H9 (cell line): Measurements from ENCODE around the gene MYO1E. TPM values are rescaled to one million over a fixed set of nuclear protein-coding genes. Genes with fewer than 3 reads are reported as not detected.

Experiments
- DNase-seq: peaks from one replicate; pipeline ENCODE4 v3.0.0-alpha.2; 2017
- H2AFZ ChIP-seq: one replicate; pipeline ENCODE4 v1.6.1; 2013; ENCODE audit warnings: mild to moderate bottlenecking, low read length, control low read depth, moderate library complexity
- H2AK5ac ChIP-seq: 2 replicates; pipeline ENCODE4 v1.6.1; 2013; ENCODE audit warnings: low read length, control low read depth, mixed read lengths; ENCODE audit not compliant: insufficient read length
- H2BK120ac ChIP-seq: one replicate; pipeline ENCODE4 v1.6.1; 2013; ENCODE audit warnings: low read depth, mild to moderate bottlenecking, low read length, control low read depth, inconsistent platforms; ENCODE audit not compliant: poor library complexity, severe bottlenecking
- H2BK12ac ChIP-seq: 2 replicates; pipeline ENCODE4 v1.6.1; 2013; ENCODE audit warnings: low read length, control low read depth, mixed read lengths, low read depth; ENCODE audit not compliant: insufficient read length
- H2BK15ac ChIP-seq: 2 replicates; pipeline ENCODE4 v1.6.1; 2013; ENCODE audit warnings: low read depth, low read length, control low read depth
- H2BK20ac ChIP-seq: one replicate; pipeline ENCODE4 v1.6.1; 2013; ENCODE audit warnings: low read depth, mild to moderate bottlenecking, low read length, control low read depth, inconsistent platforms; ENCODE audit not compliant: poor library complexity, severe bottlenecking
- H2BK5ac ChIP-seq: 2 replicates; pipeline ENCODE4 v1.6.1; 2013; ENCODE audit warnings: low read length, control low read depth, mixed read lengths; ENCODE audit not compliant: insufficient read length
- H3K14ac ChIP-seq: 2 replicates; pipeline ENCODE4 v1.6.1; 2013; ENCODE audit warnings: low read length, control low read depth; ENCODE audit not compliant: insufficient read depth
- H3K18ac ChIP-seq: 2 replicates; pipeline ENCODE4 v1.6.1; 2013; ENCODE audit warnings: low read depth, mild to moderate bottlenecking, mixed read lengths, low read length, control low read depth; ENCODE audit not compliant: insufficient read length
- H3K23ac ChIP-seq: 2 replicates; pipeline ENCODE4 v1.6.1; 2013; ENCODE audit warnings: low read length, control low read depth, mixed read lengths, low read depth; ENCODE audit not compliant: insufficient read length
- H3K23me2 ChIP-seq: 2 replicates; pipeline ENCODE4 v1.6.1; 2013; ENCODE audit warnings: low read depth, mild to moderate bottlenecking, mixed read lengths, low read length, control low read depth; ENCODE audit not compliant: insufficient read length, poor library complexity, severe bottlenecking
- H3K27ac ChIP-seq: 2 replicates; pipeline ENCODE4 v1.5.1; 2013; ENCODE audit warnings: low read length, control low read depth, mixed read lengths, low read depth; ENCODE audit not compliant: insufficient read length
- H3K27me3 ChIP-seq: 2 replicates; pipeline ENCODE4 v1.6.1; 2013; ENCODE audit warnings: low read length, control low read depth, inconsistent platforms; ENCODE audit not compliant: insufficient read depth
- H3K4ac ChIP-seq: 2 replicates; pipeline ENCODE4 v1.6.1; 2013; ENCODE audit warnings: low read depth, mild to moderate bottlenecking, control low read depth, inconsistent platforms, low read length, moderate library complexity
- H3K4me1 ChIP-seq: 2 replicates; pipeline ENCODE4 v1.6.1; 2013; ENCODE audit warnings: low read length, control low read depth, inconsistent platforms; ENCODE audit not compliant: insufficient read depth
- H3K4me2 ChIP-seq: 2 replicates; pipeline ENCODE4 v1.6.1; 2013; ENCODE audit warnings: low read length, control low read depth, mixed read lengths; ENCODE audit not compliant: insufficient read length, insufficient read depth
- H3K56ac ChIP-seq: 2 replicates; pipeline ENCODE4 v1.6.1; 2013; ENCODE audit warnings: low read depth, mild to moderate bottlenecking, mixed read lengths, low read length, control low read depth; ENCODE audit not compliant: insufficient read length
- H3K79me1 ChIP-seq: 2 replicates; pipeline ENCODE4 v1.6.1; 2013; ENCODE audit warnings: low read depth, mild to moderate bottlenecking, moderate library complexity, low read length, control low read depth, inconsistent platforms; ENCODE audit not compliant: insufficient read depth, poor library complexity, severe bottlenecking
- H3K79me2 ChIP-seq: 2 replicates; pipeline ENCODE4 v1.6.1; 2013; ENCODE audit warnings: low read length, control low read depth, inconsistent platforms; ENCODE audit not compliant: insufficient read depth
- H3K9ac ChIP-seq: 2 replicates; pipeline ENCODE4 v1.6.1; 2013; ENCODE audit warnings: low read length, control low read depth, mixed read lengths; ENCODE audit not compliant: insufficient read length; ENCODE audit errors: extremely low read depth
- H3K9me3 ChIP-seq: one replicate; pipeline ENCODE4 v1.6.1; 2013; ENCODE audit warnings: low read depth, low read length, inconsistent platforms; ENCODE audit not compliant: control insufficient read depth
- H3T11ph ChIP-seq: one replicate; pipeline ENCODE4 v1.6.1; 2013; ENCODE audit warnings: mild to moderate bottlenecking, low read length, control low read depth, inconsistent platforms
- H4K20me1 ChIP-seq: one replicate; pipeline ENCODE4 v1.6.1; 2013; ENCODE audit not compliant: control insufficient read depth, insufficient read length, insufficient read depth
- H4K5ac ChIP-seq: 2 replicates; pipeline ENCODE4 v1.6.1; 2013; ENCODE audit warnings: low read depth, mild to moderate bottlenecking, mixed read lengths, low read length, control low read depth; ENCODE audit not compliant: insufficient read length
- H4K8ac ChIP-seq: replicated peaks from 2 replicates; pipeline ENCODE4 v1.6.1; 2013; ENCODE audit warnings: low read length, control low read depth, mixed read lengths, low read depth; ENCODE audit not compliant: insufficient read length
- H4K91ac ChIP-seq: 2 replicates; pipeline ENCODE4 v1.6.1; 2013; ENCODE audit warnings: low read depth, mild to moderate bottlenecking, moderate library complexity, mixed read lengths, low read length, control low read depth; ENCODE audit not compliant: insufficient read length
- H3K27ac Mint-ChIP-seq, 3 experiments: 2 replicates in 2 of 3; 3 replicates in 1 of 3; pipeline ENCODE4 v1.8.0; 2020 to 2021; ENCODE audit warnings: mixed read lengths in 3 of 3, mild to moderate bottlenecking in 1 of 3, moderate library complexity in 1 of 3
- H3K27me3 Mint-ChIP-seq: 2 replicates; pipeline ENCODE4 v1.8.0; 2021; ENCODE audit warnings: low read depth, mild to moderate bottlenecking, moderate library complexity, mixed read lengths
- H3K36me3 Mint-ChIP-seq, 3 experiments: 2 replicates in 2 of 3; 3 replicates in 1 of 3; pipeline ENCODE4 v1.8.0; 2020 to 2021; ENCODE audit warnings: low read depth in 3 of 3, mixed read lengths in 3 of 3; ENCODE audit not compliant: insufficient read depth in 1 of 3
- H3K4me1 Mint-ChIP-seq, 2 experiments: 2 replicates each; pipeline ENCODE4 v1.8.0; 2020; ENCODE audit warnings: mixed read lengths in 2 of 2
- H3K4me3 Mint-ChIP-seq, 2 experiments: 2 replicates in 1 of 2; 3 replicates in 1 of 2; pipeline ENCODE4 v1.8.0; 2020 to 2021; ENCODE audit warnings: mild to moderate bottlenecking in 2 of 2, mixed read lengths in 2 of 2, moderate library complexity in 1 of 2
- H3K9me3 Mint-ChIP-seq, 2 experiments: 2 replicates in 1 of 2; 3 replicates in 1 of 2; pipeline ENCODE4 v1.8.0; 2020; ENCODE audit warnings: mild to moderate bottlenecking in 2 of 2, mixed read lengths in 2 of 2, moderate library complexity in 1 of 2
- WGBS: extraction: QIAGEN DNeasy Blood & Tissue Kit; methylation state at CpG from one replicate; pipeline ENCODE4 v1.1.7; 2013; ENCODE audit warnings: missing lambda C conversion rate, low lambda C conversion rate, mixed read lengths; ENCODE audit not compliant: insufficient read length; ENCODE audit errors: extremely low coverage; 5-methylcytosine and 5-hydroxymethylcytosine counted together
- total RNA-seq: library from RNA; stranded (reverse); gene quantifications from 2 replicates; pipeline ENCODE4 v1.2.1, GENCODE V29; 2021
- TF ChIP-seq, protein P1 (sequence below): fragments of 200-600 bp; sonication (generic); conservative IDR thresholded peaks from 3 replicates; pipeline ENCODE4 v1.8.0; 2021; ENCODE audit warnings: antibody characterized with exemption, mild to moderate bottlenecking

The MYO1E gene
- total RNA-seq, 1 experiment from 2014 or later: 235 TPM

DNA sequence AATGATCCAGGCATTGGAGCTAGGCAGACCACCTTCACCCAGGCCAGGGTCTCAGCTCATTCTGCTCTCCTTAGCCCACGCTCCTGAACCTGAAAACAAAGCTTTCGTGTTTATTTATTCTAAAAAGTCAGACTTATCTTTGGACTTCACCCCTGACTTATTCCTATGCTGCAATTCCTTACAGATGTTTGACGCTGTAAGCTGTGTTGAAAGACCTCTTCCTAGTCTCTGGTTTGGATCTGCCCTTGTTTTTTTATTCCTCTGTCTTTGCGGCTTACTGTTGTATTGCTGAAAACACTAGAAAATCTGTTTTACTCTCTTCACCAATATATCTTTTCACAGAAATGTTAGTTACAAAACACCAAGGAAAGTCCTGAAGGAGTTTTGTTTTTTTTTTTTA, 206.5 kb downstream of the MYO1E start:
- WGBS: no CpG with 5 or more reads among the region's 4 CpGs

More for the DNA sequence above, 206.5 kb downstream of the MYO1E start:
- Histone ChIP-seq H4K20me1 (no peaks in the 10 kb centered on the region), H4K8ac (no peak overlapping the region), H3K18ac (no peak overlapping the region), H4K5ac (no peak overlapping the region), H2BK12ac (no peak overlapping the region), H2BK5ac (no peak overlapping the region), H2AK5ac (no peak overlapping the region), H3K4me1 (no peaks in the 10 kb centered on the region), H3K23ac (no peak overlapping the region), H3K4ac (no peak overlapping the region), H3K23me2 (no peaks in the 10 kb centered on the region), H2BK120ac (no peak overlapping the region), H3K9ac (no peak overlapping the region), H3K4me2 (no peak overlapping the region), H3K79me2 (no peaks in the 10 kb centered on the region), H2BK20ac (no peak overlapping the region), H3K27ac (no peak overlapping the region), H3K27me3 (no peaks in the 10 kb centered on the region), H3K79me1 (no peaks in the 10 kb centered on the region), H2BK15ac (no peak overlapping the region), H3T11ph (no peak overlapping the region), H3K56ac (no peak overlapping the region), H2AFZ (no peak overlapping the region), H4K91ac (no peak overlapping the region), H3K14ac (no peak overlapping the region), H3K9me3 (no peaks in the 10 kb centered on the region)
- no peaks in the 10 kb centered on the region for H3K9me3 Mint-ChIP-seq
- H3K36me3 Mint-ChIP-seq: peaks cover 5 to 71% (median 33%) of the 10 kb centered on the region in 3 experiments; a peak in 6 of 7 replicates
- H3K4me1 Mint-ChIP-seq: peaks cover 9 to 19% of the 10 kb centered on the region in 2 experiments
- H3K27me3 Mint-ChIP-seq: no peaks in the 10 kb centered on the region
- TF ChIP-seq, protein P1, sequence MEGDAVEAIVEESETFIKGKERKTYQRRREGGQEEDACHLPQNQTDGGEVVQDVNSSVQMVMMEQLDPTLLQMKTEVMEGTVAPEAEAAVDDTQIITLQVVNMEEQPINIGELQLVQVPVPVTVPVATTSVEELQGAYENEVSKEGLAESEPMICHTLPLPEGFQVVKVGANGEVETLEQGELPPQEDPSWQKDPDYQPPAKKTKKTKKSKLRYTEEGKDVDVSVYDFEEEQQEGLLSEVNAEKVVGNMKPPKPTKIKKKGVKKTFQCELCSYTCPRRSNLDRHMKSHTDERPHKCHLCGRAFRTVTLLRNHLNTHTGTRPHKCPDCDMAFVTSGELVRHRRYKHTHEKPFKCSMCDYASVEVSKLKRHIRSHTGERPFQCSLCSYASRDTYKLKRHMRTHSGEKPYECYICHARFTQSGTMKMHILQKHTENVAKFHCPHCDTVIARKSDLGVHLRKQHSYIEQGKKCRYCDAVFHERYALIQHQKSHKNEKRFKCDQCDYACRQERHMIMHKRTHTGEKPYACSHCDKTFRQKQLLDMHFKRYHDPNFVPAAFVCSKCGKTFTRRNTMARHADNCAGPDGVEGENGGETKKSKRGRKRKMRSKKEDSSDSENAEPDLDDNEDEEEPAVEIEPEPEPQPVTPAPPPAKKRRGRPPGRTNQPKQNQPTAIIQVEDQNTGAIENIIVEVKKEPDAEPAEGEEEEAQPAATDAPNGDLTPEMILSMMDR: no peak
- H3K4me3 Mint-ChIP-seq: no peak overlapping the region
- no peak for DNase-seq
- H3K27ac Mint-ChIP-seq: peak overlapping the region in 2 of 3 experiments; percentile 12 to 93; a peak in 4 of 7 replicates
